NCI-H1092 treated with DMSO at 0.1 percent for 48 hours (cell line): ENCODE measurements around the gene MYOD1.

Source experiments
- DNase-seq: peaks from one replicate; lab custom pipeline; 2025; lab: John Stamatoyannopoulos, UW

Gene MYOD1

DNA sequence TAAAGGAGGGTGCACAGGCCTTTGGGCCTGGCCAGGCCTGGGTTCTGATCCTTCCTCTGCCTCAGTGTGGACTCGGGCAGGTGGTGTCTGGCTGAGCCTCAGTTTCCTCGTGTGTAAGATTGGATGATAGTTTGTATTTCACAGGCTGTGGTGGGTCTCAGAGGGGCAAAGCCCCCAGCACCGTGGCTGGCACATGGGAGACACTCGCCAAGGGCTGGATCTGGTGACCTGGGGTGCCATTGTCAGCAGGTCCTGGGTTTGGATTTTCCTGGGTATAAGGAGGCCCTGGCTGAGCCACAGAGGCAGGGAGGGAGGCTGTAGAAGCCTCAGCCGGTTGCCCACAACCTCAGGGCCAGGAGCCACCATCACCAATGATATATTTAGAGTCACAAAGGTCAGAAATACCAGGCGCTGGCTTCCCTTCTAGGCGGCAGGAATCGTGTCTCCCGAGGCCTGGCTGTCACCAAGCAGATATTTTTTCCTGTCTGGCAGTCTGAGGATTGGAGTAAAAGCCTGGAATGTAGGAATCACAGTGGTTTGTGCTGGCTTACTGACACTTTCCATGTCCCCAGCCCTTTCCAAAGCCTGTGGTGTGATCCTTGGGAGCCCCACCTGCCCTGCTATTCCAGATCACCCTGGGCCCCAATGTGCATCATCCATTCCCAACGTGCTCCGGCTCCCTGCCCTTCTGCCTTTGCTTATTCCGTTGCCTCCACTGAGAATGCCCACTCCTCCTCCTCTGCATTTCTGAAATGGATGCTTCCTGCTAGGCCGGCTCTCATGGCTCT, 30.8 kb downstream of the MYOD1 start:
- no peak for DNase-seq

DNA sequence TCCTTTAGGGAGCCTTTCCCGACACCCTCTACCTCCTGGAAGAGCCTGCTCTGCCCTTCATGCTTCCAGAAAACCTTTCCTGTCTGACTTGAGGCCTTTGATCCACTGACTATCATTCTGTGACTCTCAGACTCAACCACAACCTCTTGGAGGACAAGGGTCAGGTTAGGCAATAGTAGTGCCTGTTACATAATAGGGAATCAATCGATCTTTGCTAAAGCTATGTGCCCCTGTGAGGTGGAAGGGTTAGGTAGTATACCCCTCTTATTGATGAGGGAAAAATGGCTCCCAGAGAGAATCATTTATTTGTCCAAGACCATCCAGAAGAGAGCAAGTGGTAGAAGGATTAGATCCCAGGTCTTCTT, 31.4 kb downstream of the MYOD1 start:
- DNase-seq, result no peak

- no peak for DNase-seq
These were observed 32.2 kb downstream of the MYOD1 start for GRCh38 chr11:17751558-17751957.

GRCh38 chr11:17752144-17752543, 32.8 kb downstream of the MYOD1 start:
- no peak for DNase-seq

DNA sequence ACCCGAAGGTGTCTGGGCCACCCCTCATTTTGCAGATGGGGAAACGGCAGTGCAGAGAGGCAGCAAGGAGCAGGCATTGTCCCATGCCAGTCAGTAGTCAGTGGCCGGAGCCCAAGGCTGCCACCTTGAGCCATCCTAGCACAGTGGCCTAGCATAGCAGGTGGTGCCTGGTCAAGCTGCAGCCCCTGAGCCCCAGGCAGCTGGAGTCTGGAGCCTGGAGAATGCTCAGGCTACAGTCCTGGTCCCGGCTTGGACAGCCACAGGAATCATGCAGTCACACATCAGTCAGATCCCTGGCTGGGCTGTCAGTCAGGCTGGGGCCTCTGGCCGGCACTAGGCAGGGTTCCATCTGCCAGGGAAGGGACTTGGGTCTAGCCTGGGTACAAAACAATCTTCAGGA, 33.8 kb downstream of the MYOD1 start:
- no peak for DNase-seq

- no peak for DNase-seq
These were observed 34.3 kb downstream of the MYOD1 start for GRCh38 chr11:17753641-17754040.

DNA sequence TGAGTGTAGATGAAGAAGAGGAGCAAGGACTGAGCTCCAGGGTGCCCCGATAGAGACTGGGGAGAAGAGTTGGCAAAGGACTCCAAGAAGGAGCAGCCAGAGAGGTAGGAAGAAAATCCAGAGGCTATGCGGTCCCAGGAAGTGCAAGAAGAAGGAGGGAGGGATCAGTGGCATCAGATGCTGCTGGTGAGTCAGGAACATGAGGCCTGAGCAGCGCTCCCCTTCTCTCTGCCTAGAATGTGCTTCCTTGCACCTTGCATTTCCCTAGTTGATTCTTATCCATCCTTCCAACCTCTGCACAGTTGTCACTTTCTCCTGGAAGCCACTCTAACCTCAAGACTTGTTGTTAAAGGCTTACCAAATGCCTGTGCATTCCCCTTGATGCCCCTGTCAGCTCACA, 36.5 kb downstream of the MYOD1 start:
- no peak for DNase-seq

DNA sequence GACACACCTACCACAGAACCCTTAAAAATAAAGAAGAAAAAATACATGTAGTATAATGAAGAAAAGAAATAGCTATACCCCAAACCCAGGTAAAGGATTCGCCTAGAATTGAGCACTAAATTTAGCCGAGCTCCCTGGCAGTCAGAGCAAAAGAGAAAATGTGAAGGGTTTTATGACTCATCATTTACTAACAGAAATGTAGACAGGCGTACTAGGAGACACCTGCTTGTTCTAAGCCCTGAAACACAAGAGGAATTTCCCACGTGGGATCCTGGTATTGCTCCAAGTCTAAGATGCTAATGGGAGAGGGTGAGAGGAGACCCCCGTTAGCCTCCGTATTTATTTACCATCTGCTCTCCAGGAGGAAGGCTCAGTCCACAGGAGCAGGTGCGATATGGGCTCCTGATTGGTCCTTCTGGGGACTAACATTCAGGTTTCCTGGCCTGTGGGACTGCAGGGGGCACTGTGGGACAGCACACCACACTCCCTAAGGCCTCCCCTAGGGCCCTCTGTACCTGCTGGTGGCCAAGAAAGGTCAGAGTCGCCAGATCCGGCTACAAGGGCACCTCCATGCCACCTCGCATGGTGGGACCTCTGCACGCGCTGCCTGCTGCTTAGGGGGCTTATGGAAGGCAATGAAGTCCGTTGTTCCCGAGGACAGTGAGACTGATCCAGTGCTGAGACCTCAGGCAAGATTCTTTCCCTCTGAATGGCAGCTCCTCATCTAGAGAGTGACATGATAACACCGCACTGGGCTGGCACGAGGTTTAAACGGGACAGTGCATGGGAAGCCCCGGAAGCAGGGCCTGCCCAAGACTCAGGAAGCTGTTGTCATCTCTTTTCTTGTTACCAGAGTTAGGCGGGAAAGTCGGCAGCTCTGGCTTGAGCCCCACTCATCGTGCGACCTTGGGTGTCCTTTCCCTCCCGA, 41.0 kb downstream of the MYOD1 start:
- DNase-seq, result peak; percentile 71

DNA sequence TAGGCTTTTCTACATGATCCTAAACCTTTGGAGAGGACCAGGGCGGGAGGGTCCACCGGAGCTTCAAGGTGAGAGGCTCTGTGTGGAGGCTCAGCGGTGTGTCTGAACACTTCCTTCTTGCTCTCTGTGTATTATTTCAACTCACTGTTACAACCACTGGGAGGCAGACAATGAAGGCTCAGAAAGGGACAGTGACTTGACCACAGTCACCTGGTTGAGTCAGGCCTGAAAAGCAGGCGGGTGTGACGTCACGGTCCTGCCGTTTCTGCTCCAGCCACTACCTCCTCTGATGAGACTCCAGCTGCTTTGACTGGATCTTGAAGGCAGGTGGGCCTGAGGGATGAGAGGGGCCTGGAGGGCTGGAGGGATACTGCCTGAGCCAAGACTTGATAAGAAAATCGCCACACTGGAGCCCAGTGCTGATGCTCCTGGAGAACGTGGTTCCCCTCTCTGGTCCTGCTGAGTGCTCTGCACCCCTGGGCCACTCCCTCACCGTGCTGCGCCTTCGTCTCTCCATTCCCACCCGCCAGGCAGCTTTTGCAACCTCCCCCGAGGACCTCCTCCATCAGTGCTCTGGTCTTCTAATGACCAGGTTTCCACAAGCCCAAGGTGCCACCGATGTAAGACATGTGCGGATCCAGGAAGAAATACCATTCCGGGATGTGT, 43.1 kb downstream of the MYOD1 start:
- no peak for DNase-seq

DNA sequence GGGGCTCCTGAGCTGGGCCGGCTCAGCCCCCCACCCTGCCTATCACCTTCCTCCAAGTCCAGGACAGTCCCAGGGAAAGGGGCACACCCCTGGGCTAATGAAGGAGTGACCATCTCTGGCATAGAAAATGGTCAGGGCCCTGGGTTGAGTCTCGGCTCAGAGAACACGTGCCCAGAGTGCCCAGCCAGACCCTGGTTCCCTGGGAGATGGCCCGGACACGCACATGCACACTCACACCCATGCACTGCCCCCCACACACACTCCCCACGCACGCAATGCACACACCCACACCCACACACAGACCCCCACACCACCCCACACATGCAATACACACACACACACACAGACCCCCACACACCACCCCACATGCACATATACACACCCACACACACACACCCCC, 43.9 kb downstream of the MYOD1 start:
- no peak for DNase-seq

DNA sequence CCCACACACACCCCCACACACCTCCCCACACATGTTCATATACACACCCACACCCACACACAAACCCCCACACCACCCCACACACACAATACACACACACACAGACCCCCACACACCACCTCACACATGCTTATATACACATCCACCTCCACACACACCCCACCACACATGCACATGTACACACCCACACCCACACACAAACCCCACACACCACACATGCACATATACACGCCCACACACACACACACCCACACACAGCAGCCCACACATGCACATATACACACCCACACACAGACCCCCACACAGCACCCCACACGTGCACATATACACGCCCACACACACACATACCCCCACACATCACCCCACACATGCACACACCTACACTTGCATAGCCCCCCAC, 44.3 kb downstream of the MYOD1 start:
- no peak for DNase-seq

DNA sequence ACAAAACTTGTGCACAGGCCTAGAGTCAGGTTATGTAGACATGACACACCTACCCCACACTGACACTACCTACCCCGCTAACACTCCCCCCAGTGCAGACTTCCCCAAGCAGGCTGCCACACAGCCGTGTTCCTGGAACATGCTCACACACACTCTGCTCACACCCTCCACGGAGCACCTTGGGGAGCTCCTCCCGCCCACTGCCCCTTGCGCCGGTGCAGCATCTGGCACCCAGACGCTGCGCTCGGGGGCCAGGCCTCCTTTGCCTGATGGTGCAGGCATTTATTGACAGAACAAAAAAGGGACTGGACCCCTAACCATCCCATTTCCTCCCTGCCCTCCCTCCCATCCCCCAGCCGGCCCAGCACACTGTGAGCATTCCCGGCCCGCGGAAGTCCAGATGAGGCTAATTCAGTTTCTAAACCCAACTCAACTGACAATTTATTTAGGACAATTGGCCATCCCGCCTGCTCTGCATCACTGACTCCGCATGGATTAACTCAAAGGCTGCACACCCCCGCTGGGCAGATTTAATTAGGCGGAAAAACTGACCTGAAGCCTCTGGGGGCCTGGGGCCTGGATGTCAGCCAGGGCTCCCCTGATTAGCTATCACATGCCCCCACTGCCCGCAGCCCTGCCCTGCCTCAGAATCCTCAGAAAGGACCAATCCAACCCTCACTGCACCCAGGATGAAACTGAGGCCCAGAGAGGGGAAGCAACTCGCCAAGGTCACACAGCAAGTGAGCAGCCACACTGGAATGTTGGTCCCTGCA, 45.3 kb downstream of the MYOD1 start:
- DNase-seq, result no peak

GRCh38 chr11:17765356-17766072, 46.1 kb downstream of the MYOD1 start:
- no peak for DNase-seq

DNA sequence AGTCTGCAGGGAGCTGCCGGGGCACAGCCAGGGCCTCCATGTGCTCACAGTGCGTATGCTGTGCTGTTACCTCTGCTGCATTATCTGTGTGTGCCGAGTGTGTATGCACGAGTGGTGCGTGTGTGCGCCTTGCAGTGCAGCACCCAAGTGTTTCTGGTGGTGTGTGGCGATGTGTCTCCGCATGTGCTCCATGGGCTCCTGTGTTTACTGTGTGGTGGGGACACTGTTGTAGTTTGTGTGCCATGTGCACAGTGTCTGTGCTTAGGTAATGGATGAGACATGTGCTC, 46.6 kb downstream of the MYOD1 start:
- no peak for DNase-seq

DNA sequence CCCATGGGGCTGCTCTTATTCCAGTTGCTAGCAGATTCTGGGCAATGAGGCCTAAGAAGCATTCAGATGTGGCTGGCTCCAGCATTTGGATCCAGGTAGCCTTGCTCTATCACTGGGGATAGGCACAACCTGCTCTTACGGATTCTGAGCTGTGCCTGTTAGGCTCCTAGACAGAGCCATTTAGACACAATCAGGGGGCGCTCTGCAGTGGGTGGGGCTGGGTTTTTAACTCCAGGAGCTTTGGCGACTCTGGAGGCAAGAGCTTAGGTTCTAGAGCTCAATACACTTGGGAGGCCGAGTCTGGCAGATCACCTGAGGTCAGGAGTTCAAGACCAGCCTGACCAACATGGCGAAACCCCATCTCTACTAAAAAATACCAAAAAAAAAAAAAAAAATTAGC, 47.2 kb downstream of the MYOD1 start:
- DNase-seq, result no peak

- no peak for DNase-seq
These were observed 48.0 kb downstream of the MYOD1 start for GRCh38 chr11:17767301-17767885.

DNA sequence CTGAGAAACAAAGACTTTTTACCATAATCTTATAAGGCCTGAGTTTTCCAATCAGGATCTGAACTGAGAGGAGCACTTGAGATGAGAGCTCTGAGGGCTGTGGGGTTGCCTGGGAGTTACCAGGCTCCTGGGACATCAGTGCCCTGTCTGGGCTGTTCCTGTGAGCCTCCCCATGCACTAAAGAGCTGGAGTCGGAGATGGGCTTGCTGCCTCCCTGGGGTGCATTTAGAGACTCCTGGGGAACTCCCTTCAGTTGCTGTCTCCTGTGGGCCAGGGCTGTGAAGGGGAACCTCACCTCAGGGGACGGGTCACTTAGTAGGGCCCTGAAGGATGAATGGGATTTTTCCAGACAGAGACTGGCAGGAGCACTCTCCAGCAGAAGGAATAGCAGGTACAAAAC, 48.5 kb downstream of the MYOD1 start:
- no peak for DNase-seq

- DNase-seq, result no peak
These were observed 49.2 kb downstream of the MYOD1 start for GRCh38 chr11:17768547-17768946.

GRCh38 chr11:17769218-17769617, 49.8 kb downstream of the MYOD1 start:
- no peak for DNase-seq

- peak; percentile 6 for DNase-seq
These were observed 50.8 kb downstream of the MYOD1 start for GRCh38 chr11:17770048-17770652.

DNA sequence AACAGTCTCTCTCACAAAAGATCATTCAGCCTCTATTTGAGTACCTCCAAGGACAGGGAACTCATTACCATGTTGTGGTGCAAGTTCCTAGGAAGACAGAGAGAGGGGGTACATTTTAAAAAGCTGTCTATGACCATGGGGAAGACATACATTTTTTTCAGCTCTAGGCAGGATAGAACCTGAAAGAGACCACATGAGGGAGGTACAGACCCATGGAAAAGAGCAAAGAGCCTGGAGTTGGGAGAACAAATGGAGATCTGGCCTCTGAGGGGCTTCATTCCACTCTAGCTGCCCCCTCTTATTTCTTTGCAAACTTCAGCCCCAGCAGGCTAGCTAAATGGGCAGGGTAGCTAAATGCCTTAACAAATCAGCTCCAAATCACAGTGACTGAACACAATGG, 51.5 kb downstream of the MYOD1 start:
- no peak for DNase-seq
